GM12878 (cell line): ENCODE data around the gene NTRK3. TPM values are rescaled to one million over a fixed set of nuclear protein-coding genes. Genes with fewer than 3 reads are reported as not detected.

ENCODE experiments used
- ATAC-seq: fragments of 200-7000 bp; cut with Tn5 transposase; 3 replicates; pipeline ENCODE4 v1.9.1; 2020; ENCODE audit warnings: mild to moderate bottlenecking, moderate library complexity
- BruUV-seq: library from RNA; stranded (reverse); fragments of 400-500 nt; replicated peaks from 2 replicates; lab custom pipeline; 2021; lab: Mats Ljungman, UMichigan
- CTCF ChIA-PET: fragments of 300-600 bp; sonication (Branson Sonifier 250); formaldehyde crosslinking; extraction: SDS; loops from one replicate; lab custom pipeline; 2021; ENCODE audit warnings: inconsistent platforms; lab: Yijun Ruan, JAX
- POLR2A ChIA-PET: fragments of 350-600 bp; formaldehyde crosslinking; extraction: SDS; loops from one replicate; lab custom pipeline; 2021; ENCODE audit warnings: inconsistent platforms; lab: Charles Lee
- RAD21 ChIA-PET: fragments of 300-600 bp; sonication (Branson Sonifier 250); formaldehyde crosslinking; loops from one replicate; lab custom pipeline; 2023; ENCODE audit warnings: antibody characterized with exemption; ENCODE audit not compliant: unreplicated experiment; lab: Charles Lee
- SMC1A ChIA-PET: fragments of 300-600 bp; sonication (Branson Sonifier 250); formaldehyde crosslinking; loops from one replicate; lab custom pipeline; 2023; ENCODE audit not compliant: unreplicated experiment, uncharacterized antibody; lab: Charles Lee
- DNase-seq: peaks from one replicate; pipeline ENCODE4 v3.0.0-alpha.2; 2011; ENCODE audit warnings: low read depth, low spot score
- FAIRE-seq: peaks from 3 replicates; lab custom pipeline; 2011; peaks lifted over from hg19 to GRCh38; lab: Jason Lieb, UNC
- H2AFZ ChIP-seq: 2 replicates; pipeline ENCODE4 v1.6.0; 2011; ENCODE audit warnings: low read depth, low read length, control low read depth; ENCODE audit not compliant: control insufficient read depth
- H3K27ac ChIP-seq: 2 replicates; pipeline ENCODE4 v1.5.1; 2011; ENCODE audit warnings: control low read depth; ENCODE audit not compliant: control insufficient read depth, insufficient read depth
- H3K27me3 ChIP-seq, 2 experiments: replicated peaks in 1 of 2; 2 replicates each; pipeline versions ENCODE4 v1.6.0 to v1.6.1; 2011; ENCODE audit warnings: low read length in 1 of 2; ENCODE audit not compliant: control insufficient read depth in 2 of 2, insufficient read depth in 2 of 2
- H3K36me3 ChIP-seq, 2 experiments: 2 replicates each; pipeline ENCODE4 v1.5.1; 2011; ENCODE audit warnings: low read length in 1 of 2; ENCODE audit not compliant: control insufficient read depth in 2 of 2, insufficient read depth in 2 of 2
- H3K4me1 ChIP-seq: 2 replicates; pipeline ENCODE4 v1.6.1; 2011; ENCODE audit warnings: mild to moderate bottlenecking, low read length, moderate library complexity, mixed read lengths; ENCODE audit not compliant: control insufficient read depth, insufficient read depth
- H3K4me2 ChIP-seq: 2 replicates; pipeline ENCODE4 v1.6.0; 2011; ENCODE audit warnings: control low read depth; ENCODE audit not compliant: control insufficient read depth, insufficient read depth
- H3K4me3 ChIP-seq: fragments of 200-600 bp; sonication (generic); 2 replicates; pipeline ENCODE4 v1.5.1; 2016
- H3K79me2 ChIP-seq: 2 replicates; pipeline ENCODE4 v1.6.0; 2011; ENCODE audit warnings: low read length; ENCODE audit not compliant: control insufficient read depth, insufficient read depth
- H3K9ac ChIP-seq: 2 replicates; pipeline ENCODE4 v1.8.0; 2011; ENCODE audit warnings: low read length, control low read depth, mixed read lengths; ENCODE audit not compliant: control insufficient read depth, insufficient read depth
- H3K9me3 ChIP-seq: replicated peaks from 3 replicates; pipeline ENCODE4 v1.5.1; 2011; ENCODE audit warnings: mild to moderate bottlenecking, low read length; ENCODE audit not compliant: control insufficient read depth, insufficient read depth
- H4K20me1 ChIP-seq: 2 replicates; pipeline ENCODE4 v1.6.0; 2011; ENCODE audit not compliant: control insufficient read depth, insufficient read depth
- ATF7 ChIP-seq: fragments of 450-650 bp; IDR thresholded peaks from 2 replicates; pipeline ENCODE4 v1.6.1; 2016; ENCODE audit warnings: low read depth, mild to moderate bottlenecking
- BRCA1 ChIP-seq: IDR thresholded peaks from 2 replicates; pipeline ENCODE4 v1.6.1; 2011; ENCODE audit warnings: low read depth, low read length, improper control_type of control experiment
- CHD1 ChIP-seq: IDR thresholded peaks from 2 replicates; pipeline ENCODE4 v1.6.1; 2012; ENCODE audit warnings: low read depth, low read length, improper control_type of control experiment
- EGR1 ChIP-seq, 2 experiments: IDR thresholded peaks; 1 replicate in 1 of 2; 2 replicates in 1 of 2; pipeline ENCODE4 v1.6.1; 2011 to 2012; ENCODE audit warnings: low read depth in 2 of 2, low read length in 2 of 2, borderline replicate concordance in 1 of 2, mild to moderate bottlenecking in 1 of 2, moderate library complexity in 1 of 2
- ETV6 ChIP-seq, 2 experiments: fragments of 450-650 bp in 1 of 2; IDR thresholded peaks in 1 of 2; conservative IDR thresholded peaks in 1 of 2; 2 replicates each; pipeline ENCODE4 v1.6.1; 2014; ENCODE audit warnings: antibody characterized with exemption in 1 of 2, borderline replicate concordance in 1 of 2, low read depth in 1 of 2, mild to moderate bottlenecking in 1 of 2, moderate library complexity in 1 of 2
- GATAD2B ChIP-seq: fragments of 450-650 bp; conservative IDR thresholded peaks from 2 replicates; pipeline ENCODE4 v1.6.1; 2017; ENCODE audit warnings: low read depth, mild to moderate bottlenecking, moderate library complexity
- IRF4 ChIP-seq: IDR thresholded peaks from 2 replicates; pipeline ENCODE4 v1.6.1; 2011; ENCODE audit warnings: low read depth, low read length
- MEF2A ChIP-seq: IDR thresholded peaks from 2 replicates; pipeline ENCODE4 v1.6.1; 2011; ENCODE audit warnings: low read depth, mild to moderate bottlenecking, low read length, moderate library complexity; ENCODE audit not compliant: insufficient read depth
- NFYB ChIP-seq: IDR thresholded peaks from 2 replicates; pipeline ENCODE4 v1.6.1; 2011; ENCODE audit warnings: low read depth, mild to moderate bottlenecking, low read length, improper control_type of control experiment, moderate library complexity; ENCODE audit not compliant: insufficient read depth
- RAD21 ChIP-seq: IDR thresholded peaks from 2 replicates; pipeline ENCODE4 v1.6.1; 2011; ENCODE audit warnings: mild to moderate bottlenecking, low read depth, low read length, moderate library complexity; ENCODE audit not compliant: insufficient read depth
- RAD51 ChIP-seq: fragments of 450-650 bp; IDR thresholded peaks from 2 replicates; pipeline ENCODE4 v1.6.1; 2016; ENCODE audit warnings: moderate library complexity, mild to moderate bottlenecking, inconsistent platforms
- RB1 ChIP-seq: fragments of 450-650 bp; formaldehyde crosslinking; IDR thresholded peaks from 2 replicates; pipeline ENCODE4 v1.6.1; 2017; ENCODE audit warnings: mild to moderate bottlenecking, borderline replicate concordance
- SMC3 ChIP-seq: IDR thresholded peaks from 2 replicates; pipeline ENCODE4 v1.6.1; 2011; ENCODE audit warnings: low read length, improper control_type of control experiment, borderline replicate concordance
- SRF ChIP-seq, 2 experiments: IDR thresholded peaks; 2 replicates each; pipeline ENCODE4 v1.6.1; 2011; ENCODE audit warnings: low read depth in 2 of 2, low read length in 2 of 2, mild to moderate bottlenecking in 1 of 2, moderate library complexity in 1 of 2
- SUZ12 ChIP-seq: fragments of 200-600 bp; sonication (generic); IDR thresholded peaks from one replicate; pipeline ENCODE4 v1.6.1; 2018; ENCODE audit warnings: antibody characterized with exemption, mild to moderate bottlenecking; ENCODE audit not compliant: unreplicated experiment
- WRNIP1 ChIP-seq: IDR thresholded peaks from 2 replicates; pipeline ENCODE4 v1.6.1; 2011; ENCODE audit warnings: low read depth, low read length, improper control_type of control experiment, borderline replicate concordance
- WGBS: methylation state at CpG from one replicate; pipeline ENCODE4 v1.1.6; 2016; ENCODE audit warnings: low lambda C conversion rate; ENCODE audit not compliant: insufficient replicate concordance, insufficient coverage; ENCODE audit errors: missing lambda C conversion rate; 5-methylcytosine and 5-hydroxymethylcytosine counted together
- in situ Hi-C: fragments of 300-500 bp; cut with MboI; formaldehyde crosslinking; loops from 9 replicates; pipeline ENCODE4 v1.14.3; 2018; ENCODE audit warnings: mixed read lengths
- intact Hi-C: fragments of 100-400 bp; cut with micrococcal nuclease; formaldehyde crosslinking; loops from one replicate; pipeline ENCODE4 v1.14.2; 2022; ENCODE audit not compliant: unreplicated experiment
- polyA plus RNA-seq, 11 experiments: library from polyadenylated mRNA; depleted of rRNA in 4 of 11; unstranded in 6 of 11; stranded (reverse) in 5 of 11; fragments of >200 nt; fragmentation: Nextera tagmentation in 4 of 11; fragmentation: Illumina TruSeq in 1 of 11; extraction: Ambion mirVana in 4 of 11; extraction: Trizol in 1 of 11; gene quantifications; 1 replicate in 1 of 11; 2 replicates in 10 of 11; pipeline versions ENCODE4 v1.2.1 to v1.2.3, GENCODE V29; 2011 to 2016; ENCODE audit warnings: inconsistent platforms in 2 of 11, missing spikeins in 2 of 11, low read depth in 1 of 11
- total RNA-seq, 4 experiments: library from RNA; depleted of rRNA in 3 of 4; stranded (reverse); fragments of >200 nt in 3 of 4; fragmentation: Illumina TruSeq in 1 of 4; extraction: Trizol in 1 of 4; gene quantifications; 2 replicates each; pipeline versions ENCODE4 v1.2.1 to v1.2.3, GENCODE V29; 2013 to 2021
- TF ChIP-seq, protein P1 (sequence below): fragments of 450-650 bp; IDR thresholded peaks from 2 replicates; pipeline ENCODE4 v1.6.1; 2017; ENCODE audit warnings: low read depth, mild to moderate bottlenecking, moderate library complexity

The NTRK3 gene
- total and polyA plus RNA-seq, 10 of the 15 experiments (the other 5 are each of a cell fraction or from before 2014, with no cell fraction given): not detected

GRCh38 chr15:87916208-87916607, 340.3 kb downstream of the NTRK3 start:
- POLR2A ChIA-PET: no interaction called here
- in situ Hi-C loops: no loop called here
- Histone ChIP-seq H3K27me3 (no peaks in the 10 kb centered on the region), H3K4me2 (no peak overlapping the region), H3K27ac (no peak overlapping the region), H4K20me1 (no peaks in the 10 kb centered on the region), H3K79me2 (no peaks in the 10 kb centered on the region), H3K9ac (no peak overlapping the region)
- no peak for ATAC-seq
- FAIRE-seq: no peak
- TF ChIP-seq SMC3 (no peak), ATF7 (no peak), SUZ12 (no peak), WRNIP1 (no peak), RB1 (no peak), EGR1 (IDR thresholded peaks at IDR 0.05; ENCODE audit: borderline replicate concordance in 1 of 2, low read depth in 2 of 2, low read length in 2 of 2) (no peak), GATAD2B (no peak), RAD51 (no peak), BRCA1 (no peak), MEF2A (no peak)
- TF ChIP-seq, all 136 proteins: peak for 0
- Histone ChIP-seq H3K36me3 (no peaks in the 10 kb centered on the region), H3K4me3 (no peak overlapping the region), H3K9me3 (no peaks in the 10 kb centered on the region), H3K4me1 (no peaks in the 10 kb centered on the region), H2AFZ (no peak overlapping the region)
- WGBS: 0% methylated on average over 5 of the region's 5 CpGs
- intact Hi-C loops: no loop called here
- DNase-seq: no peak
- SMC1A ChIA-PET: no interaction called here
- CTCF ChIA-PET: interaction anchor here (0.5 kb wide), 1 partner anchor 15 kb away, joined by 3 read pairs; no protein-coding TSS in a partner anchor
- RAD21 ChIA-PET: no interaction called here
- no TSS peak for BruUV-seq

DNA sequence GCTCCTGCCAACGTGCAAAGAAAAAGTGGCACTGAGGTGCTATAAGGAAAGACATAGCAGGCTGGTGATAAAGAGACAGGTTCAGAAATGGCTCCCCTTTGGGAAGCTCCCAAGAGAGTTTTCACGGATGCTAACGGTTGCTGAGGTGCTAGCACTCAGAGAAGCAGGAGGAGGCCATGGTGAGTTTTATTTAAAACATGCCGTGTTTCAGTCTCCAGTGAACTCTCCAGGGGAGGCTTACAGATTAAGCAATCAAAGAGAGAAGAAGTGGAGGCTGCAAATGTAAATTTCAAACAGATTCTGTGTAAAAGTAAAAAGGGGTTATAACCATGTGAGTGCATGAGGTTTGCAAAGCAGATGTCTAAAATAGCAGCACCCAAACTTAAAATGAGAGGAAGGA, 346.2 kb downstream of the NTRK3 start:
- 5% methylated on average over 4 of the region's 4 CpGs for WGBS
- Histone ChIP-seq H3K27ac (no peak overlapping the region), H4K20me1 (no peaks in the 10 kb centered on the region), H3K36me3 (no peaks in the 10 kb centered on the region), H3K4me1 (no peaks in the 10 kb centered on the region), H3K4me2 (no peak overlapping the region), H3K9ac (no peak overlapping the region), H3K9me3 (no peaks in the 10 kb centered on the region), H2AFZ (no peak overlapping the region), H3K79me2 (no peaks in the 10 kb centered on the region), H3K4me3 (no peak overlapping the region), H3K27me3 (no peaks in the 10 kb centered on the region)
- CTCF ChIA-PET: no interaction called here
- no TSS peak for BruUV-seq
- RAD21 ChIA-PET: no interaction called here
- POLR2A ChIA-PET: no interaction called here
- no peak for FAIRE-seq
- ATAC-seq: no peak
- no peak for DNase-seq
- in situ Hi-C loops (no loop called here), intact Hi-C loops (no loop called here)
- SMC1A ChIA-PET: no interaction called here
- no peak for TF ChIP-seq IRF4
- TF ChIP-seq RAD21: no peak
- no peak for TF ChIP-seq SRF (IDR thresholded peaks at IDR 0.05; ENCODE audit: low read depth in 2 of 2, low read length in 2 of 2)
- TF ChIP-seq NFYB: no peak
- TF ChIP-seq, protein P1, sequence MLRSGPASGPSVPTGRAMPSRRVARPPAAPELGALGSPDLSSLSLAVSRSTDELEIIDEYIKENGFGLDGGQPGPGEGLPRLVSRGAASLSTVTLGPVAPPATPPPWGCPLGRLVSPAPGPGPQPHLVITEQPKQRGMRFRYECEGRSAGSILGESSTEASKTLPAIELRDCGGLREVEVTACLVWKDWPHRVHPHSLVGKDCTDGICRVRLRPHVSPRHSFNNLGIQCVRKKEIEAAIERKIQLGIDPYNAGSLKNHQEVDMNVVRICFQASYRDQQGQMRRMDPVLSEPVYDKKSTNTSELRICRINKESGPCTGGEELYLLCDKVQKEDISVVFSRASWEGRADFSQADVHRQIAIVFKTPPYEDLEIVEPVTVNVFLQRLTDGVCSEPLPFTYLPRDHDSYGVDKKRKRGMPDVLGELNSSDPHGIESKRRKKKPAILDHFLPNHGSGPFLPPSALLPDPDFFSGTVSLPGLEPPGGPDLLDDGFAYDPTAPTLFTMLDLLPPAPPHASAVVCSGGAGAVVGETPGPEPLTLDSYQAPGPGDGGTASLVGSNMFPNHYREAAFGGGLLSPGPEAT: no peak
- no peak for TF ChIP-seq ETV6 (conservative IDR thresholded peaks at IDR 0.05 in 1 of 2, IDR thresholded peaks at IDR 0.05 in 1 of 2; ENCODE audit: borderline replicate concordance in 1 of 2, low read depth in 1 of 2)
- no peak for TF ChIP-seq CHD1
